ENCODE results near the gene PSMD9.
A peak's percentile ranks its signal among the peaks of the same experiment; 100 is the strongest.

The PSMD9 gene

GRCh38 chr12:121888478-121889273 lies at the start of gene PSMD9:
Gene PSMD9 (plus strand): TSS chr12:121888790. CDS start chr12:121888857, 67 bp downstream.
- DNase-seq (ENCODE audit: low read depth), result peak; percentile 97
- H3K4me3 ChIP-seq (ENCODE audit: low read length), result peak within 1 kb of the TSS; percentile 97
- peak; percentile 84 for TF ChIP-seq CTCF (conservative IDR thresholded peaks at IDR 0.05; ENCODE audit: low read length)

GRCh38 chr12:121839106-121839992 lies 49.2 kb upstream of the PSMD9 start:
- peak; percentile 46 for TF ChIP-seq CTCF (conservative IDR thresholded peaks at IDR 0.05; ENCODE audit: low read length)
- peak overlapping the region; percentile 75 for H3K4me3 ChIP-seq (ENCODE audit: low read length)
- DNase-seq (ENCODE audit: low read depth), result peak; percentile 95

GRCh38 chr12:121839993-121840761 lies 48.4 kb upstream of the PSMD9 start:
- DNase-seq (ENCODE audit: low read depth), result no peak
- peak overlapping the region; percentile 75 for H3K4me3 ChIP-seq (ENCODE audit: low read length)
- no peak for TF ChIP-seq CTCF (conservative IDR thresholded peaks at IDR 0.05; ENCODE audit: low read length)

GRCh38 chr12:121843236-121843982 lies 45.2 kb upstream of the PSMD9 start:
- H3K4me3 ChIP-seq (ENCODE audit: low read length), result no peak overlapping the region
- DNase-seq (ENCODE audit: low read depth), result no peak
- no peak for TF ChIP-seq CTCF (conservative IDR thresholded peaks at IDR 0.05; ENCODE audit: low read length)

- DNase-seq (ENCODE audit: low read depth), result no peak
- no peak overlapping the region for H3K4me3 ChIP-seq (ENCODE audit: low read length)
- TF ChIP-seq CTCF (conservative IDR thresholded peaks at IDR 0.05; ENCODE audit: low read length), result no peak
Measured at GRCh38 chr12:121845701-121846100, 42.9 kb upstream of the PSMD9 start.

GRCh38 chr12:121849211-121849610 lies 39.4 kb upstream of the PSMD9 start:
- DNase-seq (ENCODE audit: low read depth), result no peak
- no peak for TF ChIP-seq CTCF (conservative IDR thresholded peaks at IDR 0.05; ENCODE audit: low read length)
- H3K4me3 ChIP-seq (ENCODE audit: low read length), result no peak overlapping the region
